Measurements from ENCODE around the gene SERP2. TPM values are rescaled to one million over a fixed set of nuclear protein-coding genes. Genes with fewer than 3 reads are reported as not detected.

SERP2 gene
- total and polyA plus RNA-seq, 2 donors (not counting 1 experiment from before 2014, with no cell fraction given) = 0.43 TPM; not detected in 1

DNA sequence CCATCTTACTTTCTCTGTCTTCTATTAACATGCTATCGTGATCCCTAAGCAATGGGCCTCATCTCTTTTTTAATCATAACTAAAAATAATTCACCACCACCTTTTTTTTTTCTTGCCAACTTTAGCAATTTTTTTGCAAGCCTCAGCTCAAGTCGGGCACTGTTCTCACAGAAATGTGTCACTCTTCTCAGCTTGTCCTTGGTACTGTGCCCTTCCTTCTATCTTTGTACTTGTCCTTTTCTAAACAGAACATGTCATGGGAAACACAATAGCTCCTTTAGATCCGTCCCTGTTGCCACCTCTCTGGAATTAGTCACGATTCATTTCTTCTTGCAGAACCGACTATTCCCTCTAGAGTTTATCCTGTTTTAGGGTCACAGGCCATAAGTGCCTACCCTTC, 10.3 kb downstream of the SERP2 start:
- no peaks in the 10 kb centered on the region for H3K79me2 ChIP-seq (ENCODE audit: control insufficient read depth, insufficient read depth, low read length)
- no peaks in the 10 kb centered on the region for H3K9me3 ChIP-seq (ENCODE audit: control extremely low read depth in 1 of 3, control insufficient read depth in 2 of 3, insufficient read depth in 1 of 3, low read length in 2 of 3)
- Mint-ChIP-seq H3K9me3 (ENCODE audit: insufficient read depth) (no peaks in the 10 kb centered on the region), H3K27ac (no peak overlapping the region), H3K4me3 (no peak overlapping the region), H3K27me3 (no peaks in the 10 kb centered on the region), H3K4me1 (no peaks in the 10 kb centered on the region)
- WGBS (ENCODE audit: insufficient coverage) = 76% methylated on average over 4 of the region's 5 CpGs
- no peaks in the 10 kb centered on the region for H3K27me3 ChIP-seq (replicated peaks in 1 of 4; ENCODE audit: control extremely low read depth in 1 of 4, control insufficient read depth in 3 of 4, insufficient read depth in 4 of 4, low read length in 3 of 4)
- H2AFZ ChIP-seq (ENCODE audit: insufficient read depth, low read depth, low read length, poor library complexity, severe bottlenecking) = no peak overlapping the region
- no peaks in the 10 kb centered on the region for H3K36me3 ChIP-seq (replicated peaks in 1 of 2; ENCODE audit: control extremely low read depth in 1 of 2, control insufficient read depth in 1 of 2, extremely low read depth in 1 of 2, insufficient read depth in 2 of 2, low read length in 1 of 2)
- H3K4me1 ChIP-seq (ENCODE audit: control insufficient read depth in 2 of 2, insufficient read depth in 2 of 2, low read length in 2 of 2) = peaks cover 0 to 3% of the 10 kb centered on the region in 2 donors
- no peak overlapping the region for H3K9ac ChIP-seq (ENCODE audit: low read length)
- DNase-seq (no peak), ATAC-seq (ENCODE audit: low read depth) (no peak)
- POLR2A ChIA-PET = no interaction called here
- no peak overlapping the region for H3K27ac ChIP-seq (ENCODE audit: low read length in 2 of 2)
- no peak overlapping the region for H3K4me2 ChIP-seq (replicated peaks; ENCODE audit: low read depth, low read length, poor library complexity, severe bottlenecking)
- TF ChIP-seq, protein P1, sequence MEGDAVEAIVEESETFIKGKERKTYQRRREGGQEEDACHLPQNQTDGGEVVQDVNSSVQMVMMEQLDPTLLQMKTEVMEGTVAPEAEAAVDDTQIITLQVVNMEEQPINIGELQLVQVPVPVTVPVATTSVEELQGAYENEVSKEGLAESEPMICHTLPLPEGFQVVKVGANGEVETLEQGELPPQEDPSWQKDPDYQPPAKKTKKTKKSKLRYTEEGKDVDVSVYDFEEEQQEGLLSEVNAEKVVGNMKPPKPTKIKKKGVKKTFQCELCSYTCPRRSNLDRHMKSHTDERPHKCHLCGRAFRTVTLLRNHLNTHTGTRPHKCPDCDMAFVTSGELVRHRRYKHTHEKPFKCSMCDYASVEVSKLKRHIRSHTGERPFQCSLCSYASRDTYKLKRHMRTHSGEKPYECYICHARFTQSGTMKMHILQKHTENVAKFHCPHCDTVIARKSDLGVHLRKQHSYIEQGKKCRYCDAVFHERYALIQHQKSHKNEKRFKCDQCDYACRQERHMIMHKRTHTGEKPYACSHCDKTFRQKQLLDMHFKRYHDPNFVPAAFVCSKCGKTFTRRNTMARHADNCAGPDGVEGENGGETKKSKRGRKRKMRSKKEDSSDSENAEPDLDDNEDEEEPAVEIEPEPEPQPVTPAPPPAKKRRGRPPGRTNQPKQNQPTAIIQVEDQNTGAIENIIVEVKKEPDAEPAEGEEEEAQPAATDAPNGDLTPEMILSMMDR (IDR thresholded peaks at IDR 0.05) = no peak
- TF ChIP-seq EZH2 (IDR thresholded peaks at IDR 0.05; ENCODE audit: borderline replicate concordance, insufficient read depth, low read depth, low read length, poor library complexity, severe bottlenecking) = no peak
- CTCF ChIA-PET = no interaction called here
- intact Hi-C loops (cut with micrococcal nuclease) = no loop called here
- no peak overlapping the region for H3K4me3 ChIP-seq (ENCODE audit: control extremely low read depth in 1 of 5, extremely low read depth in 1 of 5, insufficient read depth in 1 of 5, low read depth in 2 of 5, low read length in 4 of 5)
- H4K20me1 ChIP-seq (ENCODE audit: control insufficient read depth, insufficient read depth, low read length, poor library complexity, severe bottlenecking) = no peaks in the 10 kb centered on the region

DNA sequence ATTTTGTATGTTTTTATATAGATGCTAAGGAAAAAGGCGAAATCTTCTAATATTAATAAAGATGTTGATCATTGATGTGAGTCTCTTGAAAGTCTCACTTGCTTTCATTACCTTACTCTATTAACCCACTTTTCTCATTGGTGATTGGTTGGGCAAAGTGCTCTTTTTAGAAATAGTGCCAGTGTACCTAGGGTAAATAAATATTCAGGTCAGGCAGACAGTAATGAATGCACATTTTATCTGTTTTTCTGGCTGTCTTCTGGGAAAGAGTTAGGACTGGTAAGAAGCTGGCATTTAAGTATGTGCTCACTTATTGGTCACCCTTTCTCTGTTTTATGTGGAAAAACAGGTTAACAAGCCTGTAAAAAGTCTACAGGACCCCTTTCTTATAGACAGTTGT, 11.2 kb downstream of the SERP2 start:
- H3K4me3 Mint-ChIP-seq = no peak overlapping the region
- H3K27ac ChIP-seq (ENCODE audit: low read length in 2 of 2) = no peak overlapping the region
- no peak overlapping the region for H3K4me3 ChIP-seq (ENCODE audit: control extremely low read depth in 1 of 5, extremely low read depth in 1 of 5, insufficient read depth in 1 of 5, low read depth in 2 of 5, low read length in 4 of 5)
- H3K4me2 ChIP-seq (replicated peaks; ENCODE audit: low read depth, low read length, poor library complexity, severe bottlenecking) = no peak overlapping the region
- no peaks in the 10 kb centered on the region for H3K27me3 ChIP-seq (replicated peaks in 1 of 4; ENCODE audit: control extremely low read depth in 1 of 4, control insufficient read depth in 3 of 4, insufficient read depth in 4 of 4, low read length in 3 of 4)
- no peak overlapping the region for H3K9ac ChIP-seq (ENCODE audit: low read length)
- H3K9me3 ChIP-seq (ENCODE audit: control extremely low read depth in 1 of 3, control insufficient read depth in 2 of 3, insufficient read depth in 1 of 3, low read length in 2 of 3) = no peaks in the 10 kb centered on the region
- CTCF ChIA-PET = no interaction called here
- WGBS (ENCODE audit: insufficient coverage) = no CpG with 5 or more reads among the region's 1 CpG
- H3K36me3 ChIP-seq (replicated peaks in 1 of 2; ENCODE audit: control extremely low read depth in 1 of 2, control insufficient read depth in 1 of 2, extremely low read depth in 1 of 2, insufficient read depth in 2 of 2, low read length in 1 of 2) = no peaks in the 10 kb centered on the region
- ATAC-seq (ENCODE audit: low read depth) (no peak), DNase-seq (no peak)
- no peaks in the 10 kb centered on the region for H3K9me3 Mint-ChIP-seq (ENCODE audit: insufficient read depth)
- intact Hi-C loops (cut with micrococcal nuclease) = no loop called here
- TF ChIP-seq, protein P1 (IDR thresholded peaks at IDR 0.05) = no peak
- no peak for TF ChIP-seq EZH2 (IDR thresholded peaks at IDR 0.05; ENCODE audit: borderline replicate concordance, insufficient read depth, low read depth, low read length, poor library complexity, severe bottlenecking)
- no peaks in the 10 kb centered on the region for H3K27me3 Mint-ChIP-seq
- no peaks in the 10 kb centered on the region for H3K4me1 Mint-ChIP-seq
- H4K20me1 ChIP-seq (ENCODE audit: control insufficient read depth, insufficient read depth, low read length, poor library complexity, severe bottlenecking) = no peaks in the 10 kb centered on the region
- no peaks in the 10 kb centered on the region for H3K79me2 ChIP-seq (ENCODE audit: control insufficient read depth, insufficient read depth, low read length)
- H2AFZ ChIP-seq (ENCODE audit: insufficient read depth, low read depth, low read length, poor library complexity, severe bottlenecking) = no peak overlapping the region
- H3K4me1 ChIP-seq (ENCODE audit: control insufficient read depth in 2 of 2, insufficient read depth in 2 of 2, low read length in 2 of 2) = peaks cover 0 to 6% of the 10 kb centered on the region in 2 donors
- H3K27ac Mint-ChIP-seq = no peak overlapping the region
- POLR2A ChIA-PET = no interaction called here

All from B cell (primary cell).